H54 (cell line): Measurements from ENCODE around the gene AKR7A2.
"Not testable (repeated sequence)": the region's sequence is repeated elsewhere in the genome, so short reads cannot be mapped to it uniquely, and the experiment has no call there.

Source experiments
- DNase-seq: peaks from one replicate; pipeline ENCODE4 v3.0.0; 2011; ENCODE audit warnings: low spot score, mixed read lengths; ENCODE audit not compliant: insufficient read length
- FAIRE-seq: peaks from 3 replicates; lab custom pipeline; 2011; peaks lifted over from hg19 to GRCh38; lab: Jason Lieb, UNC
- POLR2A ChIP-seq: IDR thresholded peaks from 2 replicates; pipeline ENCODE4 v1.6.1; 2011; ENCODE audit warnings: low read depth, mild to moderate bottlenecking, low read length

Gene AKR7A2

GRCh38 chr1:19287436-19288185, 24.3 kb downstream of the AKR7A2 start:
- DNase-seq: no peak
- no peak for FAIRE-seq
- TF ChIP-seq POLR2A: no peak

- DNase-seq, FAIRE-seq: not testable (repeated sequence)
These were observed 26.1 kb downstream of the AKR7A2 start for GRCh38 chr1:19285807-19286206.

DNA sequence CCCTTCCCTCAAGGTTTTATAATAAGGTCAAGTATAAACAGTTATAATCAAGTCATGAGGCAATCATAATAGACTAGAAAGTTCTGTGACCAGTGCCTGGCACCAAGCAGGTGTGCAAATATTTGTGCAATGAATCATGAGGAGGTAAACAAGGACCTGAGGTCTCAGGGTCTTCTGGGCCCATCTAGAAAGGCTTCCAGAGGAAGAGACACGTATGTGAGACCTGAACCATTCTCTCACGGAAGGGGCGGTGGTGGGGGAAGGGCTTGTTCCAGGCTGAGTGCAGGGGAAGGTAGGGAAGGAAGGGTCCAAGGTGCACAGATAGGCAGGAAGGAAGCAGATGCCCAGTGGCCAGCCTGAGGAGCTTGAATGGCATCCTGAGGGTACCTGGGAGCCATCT, 26.6 kb downstream of the AKR7A2 start:
- DNase-seq, FAIRE-seq: not testable (repeated sequence)

DNA sequence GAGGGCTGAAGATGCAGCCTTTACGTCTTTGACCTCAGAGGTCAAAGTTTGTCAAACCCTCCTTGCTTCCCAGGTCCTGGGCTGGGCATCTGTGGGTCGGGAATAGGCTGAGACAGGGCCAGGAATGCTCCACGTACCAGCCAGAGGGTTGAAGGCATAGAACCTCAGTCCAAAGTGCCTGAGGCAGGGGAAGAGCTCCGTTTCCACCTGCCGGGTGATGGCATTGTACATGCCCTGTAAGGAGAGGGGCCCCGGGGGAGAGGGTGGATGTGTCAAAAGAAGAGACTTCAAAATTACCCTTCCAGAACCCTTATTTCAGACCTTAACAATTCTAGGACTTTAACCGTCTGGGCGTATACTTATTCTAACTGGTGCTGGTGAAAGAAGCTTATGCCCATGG, 27.1 kb downstream of the AKR7A2 start:
- FAIRE-seq (no peak), DNase-seq (no peak)
- TF ChIP-seq POLR2A: no peak

DNA sequence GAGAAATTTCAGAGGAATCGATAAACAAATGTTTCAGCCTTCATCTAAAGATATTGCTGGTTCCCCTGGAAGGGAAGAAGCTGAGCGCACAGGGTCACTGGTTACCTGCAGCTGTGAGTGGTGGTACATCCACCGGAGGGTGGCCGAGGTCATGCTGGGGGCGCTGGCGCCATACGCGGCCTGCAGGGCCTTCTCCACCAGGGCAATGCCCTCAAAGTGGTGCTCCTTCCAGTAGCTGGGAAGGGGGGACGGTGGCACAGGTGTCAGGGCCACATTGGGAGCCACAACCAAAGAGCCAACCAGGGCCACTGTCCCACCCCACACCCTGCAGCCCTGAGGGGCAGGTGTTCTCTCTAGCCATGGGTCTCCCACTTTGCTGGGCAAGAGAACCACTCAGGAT, 28.1 kb downstream of the AKR7A2 start:
- FAIRE-seq: no peak
- DNase-seq: no peak
- TF ChIP-seq POLR2A: no peak

GRCh38 chr1:19274636-19275035, 37.3 kb downstream of the AKR7A2 start:
- no peak for TF ChIP-seq POLR2A
- FAIRE-seq (no peak), DNase-seq (no peak)

GRCh38 chr1:19273844-19274531, 38.0 kb downstream of the AKR7A2 start:
- DNase-seq, FAIRE-seq: not testable (repeated sequence)

DNA sequence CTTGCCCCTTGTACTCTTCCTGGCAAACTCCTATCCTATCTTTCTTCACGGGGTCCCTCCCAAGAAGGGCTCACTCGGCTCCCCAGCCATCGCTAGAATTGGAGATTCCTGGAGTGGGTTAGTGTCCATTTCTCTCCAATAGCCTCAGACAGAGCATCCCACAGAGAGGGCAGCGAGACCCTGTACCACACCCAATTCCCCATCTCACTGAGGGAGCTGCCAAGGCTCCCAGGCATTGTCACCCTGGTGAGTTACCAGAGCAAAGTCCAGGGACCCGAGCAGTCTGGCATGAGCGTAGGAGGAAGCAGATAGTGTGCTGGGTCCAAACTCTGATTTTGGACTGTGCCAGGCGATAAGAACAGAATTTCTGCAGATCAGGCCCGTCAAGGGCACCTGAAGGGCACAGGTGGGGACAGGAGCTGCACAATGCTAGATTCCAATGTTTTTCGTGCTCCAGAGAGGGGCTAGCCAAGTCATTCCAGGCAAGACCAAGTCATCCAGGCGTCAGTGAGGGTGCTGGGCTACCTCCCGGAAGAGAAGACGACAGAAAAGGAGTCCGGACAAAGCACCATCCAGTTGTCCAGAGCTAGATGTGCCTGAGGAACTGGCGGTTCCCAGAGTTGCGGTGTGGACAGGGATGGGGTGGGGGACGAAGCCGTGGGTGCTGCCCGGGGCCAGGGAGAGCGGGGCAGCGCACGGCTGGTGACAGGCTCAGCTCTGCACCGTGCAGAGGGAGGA, 38.7 kb downstream of the AKR7A2 start:
- FAIRE-seq (no peak), DNase-seq (no peak)
- no peak for TF ChIP-seq POLR2A

DNA sequence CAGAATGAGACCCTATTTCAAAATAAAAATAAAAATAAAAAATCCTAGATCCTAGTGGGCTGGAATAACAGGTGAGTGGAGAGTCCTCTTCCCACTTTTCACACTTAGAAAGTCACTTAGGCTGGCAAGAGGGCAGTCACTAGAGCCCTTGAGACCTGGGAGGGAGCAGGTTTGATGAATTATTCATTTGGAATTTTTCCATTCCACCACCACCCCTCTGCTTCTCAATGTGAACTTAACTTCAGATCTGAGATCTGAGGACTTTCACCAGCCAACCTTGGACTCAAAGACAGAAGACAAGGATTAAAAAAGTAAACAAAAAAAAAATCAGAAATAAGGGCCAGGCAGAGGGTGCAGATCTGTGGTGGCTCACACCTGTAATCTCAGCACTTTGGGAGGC, 39.9 kb downstream of the AKR7A2 start:
- TF ChIP-seq POLR2A: no peak
- FAIRE-seq (no peak), DNase-seq (no peak)

GRCh38 chr1:19270343-19270730, 41.6 kb downstream of the AKR7A2 start:
- DNase-seq, FAIRE-seq: not testable (repeated sequence)

- FAIRE-seq, DNase-seq: not testable (repeated sequence)
These were observed 42.3 kb downstream of the AKR7A2 start for GRCh38 chr1:19269427-19270342.

- DNase-seq: no peak
- FAIRE-seq: no peak
- no peak for TF ChIP-seq POLR2A
These were observed 43.5 kb downstream of the AKR7A2 start for GRCh38 chr1:19268445-19268844.

GRCh38 chr1:19262744-19263143, 49.2 kb downstream of the AKR7A2 start:
- no peak for FAIRE-seq
- TF ChIP-seq POLR2A: no peak
- DNase-seq: no peak

GRCh38 chr1:19262047-19262446, 49.9 kb downstream of the AKR7A2 start:
- DNase-seq: no peak

More at GRCh38 chr1:19262047-19262446, 49.9 kb downstream of the AKR7A2 start:
- no peak for FAIRE-seq
- no peak for TF ChIP-seq POLR2A
